Measurements from ENCODE around the gene CYP2D6.
"Not testable (repeated sequence)": the region's sequence is repeated elsewhere in the genome, so short reads cannot be mapped to it uniquely, and the experiment has no call there.

Gene CYP2D6

DNA sequence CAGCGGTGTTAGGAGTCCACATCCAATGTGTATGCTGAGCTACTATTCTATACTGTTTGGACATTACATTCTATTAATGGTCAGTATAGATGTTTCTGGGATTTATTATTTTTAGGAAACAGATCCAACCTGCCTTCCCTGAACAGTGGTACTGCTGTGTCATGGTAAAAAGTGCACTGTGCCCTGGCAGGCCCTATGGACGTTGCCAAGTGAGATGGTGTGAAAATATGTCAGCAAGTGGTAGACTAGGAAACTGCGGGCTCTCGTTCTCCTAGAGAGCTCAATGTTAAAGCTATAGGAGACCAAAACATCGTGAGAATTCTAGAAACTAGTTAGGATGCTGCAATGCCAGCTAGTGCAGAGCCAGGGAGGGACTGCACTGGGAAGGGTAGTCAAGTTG is 26.0 kb upstream of the CYP2D6 start:
- no peak for DNase-seq

DNA sequence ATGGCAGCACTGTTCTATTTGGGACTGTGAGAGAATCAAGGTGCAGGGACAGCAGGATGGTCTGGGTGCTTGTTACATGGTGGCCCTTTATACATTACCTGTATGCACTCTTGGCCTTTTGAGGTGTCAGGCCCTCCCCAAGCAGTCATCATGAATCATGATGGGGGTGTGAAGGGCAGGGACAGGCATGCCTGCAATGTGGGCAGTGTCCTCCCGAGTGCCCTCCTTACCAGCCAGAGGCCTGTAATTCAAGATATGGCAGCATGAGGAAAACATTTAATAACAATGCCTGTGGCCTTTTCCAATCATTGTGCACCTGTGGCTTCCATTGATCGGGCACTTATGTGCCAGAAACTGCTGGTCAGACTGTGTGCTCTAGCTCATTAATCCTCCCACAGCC is 25.5 kb upstream of the CYP2D6 start:
- DNase-seq = no peak

DNA sequence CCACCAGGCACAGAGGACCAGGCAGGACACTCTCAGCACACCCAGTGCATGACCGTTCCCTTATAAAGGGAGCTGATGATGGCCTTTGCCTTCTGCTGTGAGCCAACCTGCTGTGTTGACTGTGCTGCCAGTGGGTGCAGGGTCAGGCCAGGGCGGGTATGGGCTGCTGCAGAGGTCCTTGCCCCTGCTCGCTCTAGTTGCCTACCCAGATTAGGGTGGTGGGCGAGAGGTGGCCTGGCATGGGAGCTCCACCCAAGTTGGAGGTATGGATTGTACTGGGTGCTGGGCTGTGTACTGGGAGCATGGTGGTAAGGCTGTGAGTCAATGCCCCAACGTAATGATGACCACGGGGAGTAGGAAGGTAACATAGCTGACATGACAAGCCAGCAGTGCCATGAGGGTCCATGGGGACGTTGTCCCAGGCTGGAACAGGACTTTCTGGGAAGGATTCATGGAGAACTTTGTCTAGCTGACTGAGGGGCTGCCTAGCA is 24.5 kb upstream of the CYP2D6 start:
- DNase-seq = no peak

DNA sequence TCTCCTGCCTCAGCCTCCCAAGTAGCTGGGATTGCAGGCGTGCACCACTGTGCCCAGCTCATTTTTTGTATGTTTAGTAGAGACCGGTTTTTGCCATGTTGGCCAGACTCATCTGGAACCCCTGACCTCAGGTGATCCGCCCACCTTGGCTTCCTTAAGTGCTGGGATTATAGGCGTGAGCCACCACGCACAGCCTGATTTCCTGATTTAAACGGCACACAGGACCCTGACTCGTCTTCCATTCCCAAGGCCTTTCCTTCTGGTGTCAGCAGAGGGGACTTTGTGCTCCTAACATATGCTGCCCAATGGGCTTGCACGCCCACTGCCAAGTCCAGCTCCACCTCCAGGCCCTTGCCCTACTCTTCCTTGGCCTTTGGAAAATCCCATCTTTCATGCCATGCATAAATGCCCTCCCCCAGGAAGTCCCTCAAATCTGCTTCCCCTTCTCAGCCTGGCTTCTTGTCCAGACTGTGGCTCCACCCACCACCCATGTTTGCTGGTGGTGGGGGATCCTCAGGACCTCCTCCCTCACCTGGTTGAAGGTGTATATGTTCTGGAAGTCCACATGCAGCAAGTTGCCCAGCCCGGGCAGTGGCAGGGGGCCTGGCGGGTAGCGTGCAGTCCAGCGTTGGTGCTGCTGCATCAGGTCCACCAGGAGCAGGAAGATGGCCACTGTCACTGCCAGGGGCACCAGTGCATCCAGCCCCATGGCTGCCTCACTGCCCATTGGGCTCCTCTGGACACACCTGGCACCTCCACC is 23.9 kb upstream of the CYP2D6 start:
- no peak for DNase-seq

DNA sequence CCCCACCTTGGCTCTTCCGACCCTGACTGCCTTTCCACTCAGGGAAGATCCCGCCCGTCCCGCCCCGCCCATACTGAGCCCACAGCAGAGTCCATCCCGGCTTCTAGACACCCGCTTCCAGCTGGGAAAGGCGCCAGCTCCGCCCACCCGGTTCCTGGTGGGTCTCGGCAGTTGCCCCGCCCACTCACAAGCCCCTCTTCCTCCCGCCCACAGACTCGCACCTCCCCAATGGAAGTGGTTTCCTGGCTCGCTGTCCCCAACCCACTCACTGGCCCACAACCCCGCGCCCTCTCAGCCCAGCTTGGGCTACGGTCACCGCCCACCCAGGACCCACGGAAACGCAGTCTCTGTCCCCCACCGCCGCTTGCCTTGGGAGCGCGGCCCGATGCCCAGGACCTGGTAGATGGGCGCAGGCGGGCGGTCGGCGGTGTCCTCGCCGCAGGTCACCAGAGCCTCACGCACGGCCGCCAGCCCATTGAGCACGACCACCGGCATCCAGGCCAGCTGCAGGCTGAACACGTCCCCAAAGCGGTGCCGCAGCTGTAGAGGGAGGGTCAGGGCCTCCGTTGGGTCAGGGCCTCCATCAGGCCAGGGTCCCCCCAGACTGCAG is 22.2 kb upstream of the CYP2D6 start:
- no peak for DNase-seq

DNA sequence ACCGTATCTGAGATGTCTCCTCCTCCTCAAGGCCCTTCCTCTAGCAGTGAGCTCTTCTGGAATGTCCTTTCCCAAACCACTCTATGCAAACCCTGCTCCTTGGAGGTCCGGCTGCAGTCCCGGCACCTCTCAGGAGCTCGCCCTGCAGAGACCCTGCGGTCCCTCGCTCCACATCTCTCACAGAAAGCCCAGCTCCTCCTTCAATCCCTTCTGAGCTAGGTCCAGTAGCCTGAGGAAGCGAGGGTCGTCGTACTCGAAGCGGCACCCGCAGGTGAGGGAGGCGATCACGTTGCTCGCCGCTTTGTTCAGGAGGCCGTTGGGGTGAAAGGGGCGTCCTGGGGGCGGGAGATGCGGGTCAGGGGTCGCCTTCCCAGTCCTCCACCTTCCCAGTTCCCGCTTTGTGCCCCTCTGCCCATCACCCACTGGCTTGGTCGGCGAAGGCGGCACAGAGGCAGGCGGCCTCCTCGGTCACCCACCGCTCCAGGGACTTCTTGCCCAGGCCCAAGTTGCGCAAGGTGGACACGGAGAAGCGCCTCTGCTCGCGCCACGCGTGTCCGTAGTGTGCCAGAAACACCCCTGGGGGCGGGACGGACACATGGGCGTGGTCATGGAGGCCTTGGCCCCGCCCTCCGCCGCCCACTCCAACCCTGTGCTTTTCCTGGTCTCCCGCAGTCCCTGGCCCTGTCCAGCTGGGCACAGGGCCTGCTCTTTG is 21.5 kb upstream of the CYP2D6 start:
- DNase-seq = no peak

DNA sequence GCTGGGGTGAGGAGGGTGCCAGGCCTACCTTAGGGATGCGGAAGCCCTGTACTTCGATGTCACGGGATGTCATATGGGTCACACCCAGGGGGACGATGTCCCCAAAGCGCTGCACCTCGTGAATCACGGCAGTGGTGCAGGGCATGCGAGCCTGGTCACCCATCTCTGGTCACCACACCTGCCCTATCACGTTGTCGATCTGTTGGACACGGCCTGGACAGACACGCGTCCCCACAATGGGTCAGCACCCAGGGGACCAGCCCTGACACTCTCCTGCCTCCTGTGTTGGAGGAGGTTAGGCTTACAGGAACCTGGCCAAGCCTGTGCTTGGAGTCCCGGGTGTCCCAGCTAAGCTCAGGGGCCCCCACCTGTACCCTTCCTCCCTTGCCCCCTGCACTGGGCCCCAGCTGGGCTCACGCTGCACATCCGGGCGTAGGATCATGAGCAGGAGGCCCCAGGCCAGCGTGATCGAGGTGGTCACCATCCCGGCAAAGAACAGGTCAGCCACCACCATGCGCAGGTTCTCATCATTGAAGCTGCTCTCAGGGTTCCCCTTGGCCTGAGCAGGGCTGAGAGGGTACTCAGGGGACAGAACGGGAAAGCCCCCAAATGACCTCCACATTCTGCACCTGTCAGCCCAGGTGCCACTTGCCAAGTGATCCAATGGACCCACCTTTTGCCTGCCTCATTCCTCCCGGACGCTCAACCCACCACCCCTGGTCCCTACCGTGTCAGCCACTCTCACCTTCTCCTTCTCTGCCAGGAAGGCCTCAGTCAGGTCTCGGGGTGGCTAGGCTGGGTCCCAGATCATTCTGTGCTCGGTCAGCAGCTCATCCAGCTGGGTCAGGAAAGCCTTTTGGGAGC is 20.3 kb upstream of the CYP2D6 start:
- DNase-seq = no peak

DNA sequence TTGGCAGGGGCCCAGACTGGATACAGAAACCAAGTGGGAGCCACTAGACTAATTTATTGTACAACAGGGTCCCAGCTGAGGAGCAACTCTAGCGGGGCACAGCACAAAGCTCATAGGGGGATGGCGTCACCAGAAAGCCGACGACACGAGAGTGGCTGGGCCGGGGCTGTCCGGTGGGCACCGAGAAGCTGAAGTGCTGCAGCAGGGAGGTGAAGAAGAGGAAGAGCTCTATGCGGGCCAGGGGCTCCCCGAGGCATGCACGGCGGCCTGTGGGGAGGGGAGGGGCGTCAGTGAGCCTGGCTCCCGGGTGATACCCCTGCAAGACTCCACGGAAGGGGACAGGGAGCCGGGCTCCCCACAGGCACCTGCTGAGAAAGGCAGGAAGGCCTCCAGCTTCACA is 19.2 kb upstream of the CYP2D6 start:
- not testable (repeated sequence) for DNase-seq

DNA sequence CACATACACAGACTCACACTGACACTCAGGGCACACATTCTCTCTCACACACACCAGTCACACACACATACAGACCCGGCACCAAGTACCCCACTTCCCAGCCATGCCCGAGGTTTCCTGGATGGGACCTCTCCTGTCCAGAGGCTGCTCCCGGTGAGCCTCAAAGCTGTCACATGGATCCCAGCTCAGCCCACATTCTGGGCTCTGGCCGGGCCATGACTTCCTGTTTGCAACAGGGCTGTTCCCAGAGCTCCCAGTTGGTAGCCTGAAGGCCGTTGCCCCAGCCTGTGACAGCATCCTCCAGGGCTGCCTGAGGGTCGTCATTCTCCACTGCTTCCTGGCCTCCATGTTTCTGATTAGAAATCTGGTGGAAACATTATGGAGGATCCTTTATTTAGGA is 14.6 kb upstream of the CYP2D6 start:
- DNase-seq = no peak

DNA sequence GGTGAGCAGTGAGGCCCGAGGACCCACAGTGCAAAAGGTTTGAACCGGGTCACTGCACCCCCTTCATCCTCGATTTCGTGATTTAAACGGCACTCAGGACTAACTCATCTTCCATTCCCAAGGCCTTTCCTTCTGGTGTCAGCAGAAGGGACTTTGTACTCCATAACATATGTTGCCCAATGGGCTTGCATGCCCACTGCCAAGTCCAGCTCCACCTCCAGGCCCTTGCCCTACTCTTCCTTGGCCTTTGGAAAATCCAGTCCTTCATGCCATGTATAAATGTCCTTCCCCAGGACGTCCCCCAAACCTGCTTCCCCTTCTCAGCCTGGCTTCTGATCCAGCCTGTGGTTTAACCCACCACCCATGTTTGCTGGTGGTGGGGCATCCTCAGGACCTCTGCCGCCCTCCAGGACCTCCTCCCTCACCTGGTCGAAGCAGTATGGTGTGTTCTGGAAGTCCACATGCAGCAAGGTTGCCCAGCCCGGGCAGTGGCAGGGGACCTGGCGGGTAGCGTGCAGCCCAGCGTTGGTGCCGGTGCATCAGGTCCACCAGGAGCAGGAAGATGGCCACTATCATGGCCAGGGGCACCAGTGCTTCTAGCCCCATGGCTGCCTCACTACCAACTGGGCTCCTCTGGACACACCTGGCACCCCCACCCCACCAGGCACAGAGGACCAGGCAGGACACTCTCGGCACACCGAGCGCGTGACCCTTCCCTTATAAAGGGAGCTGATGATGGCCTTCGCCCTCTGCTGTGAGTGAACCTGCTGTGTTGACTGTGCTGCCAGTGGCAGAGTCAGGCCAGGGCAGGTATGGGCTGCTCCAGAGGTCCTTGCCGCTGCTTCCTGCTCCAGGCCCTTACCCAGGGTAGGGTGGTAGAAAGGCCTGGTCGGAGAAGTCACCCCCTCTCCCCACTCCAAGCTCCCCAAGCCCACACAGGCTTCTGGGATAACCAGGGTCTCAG is 13.5 kb upstream of the CYP2D6 start:
- DNase-seq = not testable (repeated sequence)

DNA sequence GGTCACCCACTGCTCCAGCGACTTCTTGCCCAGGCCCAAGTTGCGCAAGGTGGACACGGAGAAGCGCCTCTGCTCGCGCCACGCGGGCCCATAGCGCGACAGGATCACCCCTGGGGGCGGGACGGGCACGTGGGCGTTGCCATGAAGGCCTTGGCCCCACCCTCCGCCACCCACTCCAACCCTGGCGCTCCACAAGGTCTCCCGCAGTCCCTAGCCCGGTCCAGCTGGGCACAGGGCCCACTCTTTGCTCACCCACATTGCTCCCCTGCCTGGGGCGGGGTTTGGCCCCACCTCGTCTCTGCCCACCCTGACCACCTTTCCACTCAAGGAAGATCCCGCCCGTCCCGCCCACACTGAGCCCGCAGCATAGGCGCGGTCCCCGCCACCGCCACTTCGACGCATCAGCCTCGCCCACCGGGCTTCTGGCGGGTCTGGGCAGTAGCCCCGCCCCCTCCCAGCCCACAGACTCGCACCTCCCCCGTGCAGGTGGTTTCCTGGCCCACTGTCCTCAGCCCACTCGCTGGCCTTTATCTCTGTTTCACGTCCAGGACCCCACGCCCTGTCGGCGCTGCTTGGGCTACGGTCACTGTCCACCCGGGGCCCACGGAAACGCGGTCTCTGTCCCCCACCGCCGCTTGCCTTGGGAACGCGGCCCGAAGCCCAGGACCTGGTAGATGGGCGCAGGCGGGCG is 12.3 kb upstream of the CYP2D6 start:
- no peak for DNase-seq

DNA sequence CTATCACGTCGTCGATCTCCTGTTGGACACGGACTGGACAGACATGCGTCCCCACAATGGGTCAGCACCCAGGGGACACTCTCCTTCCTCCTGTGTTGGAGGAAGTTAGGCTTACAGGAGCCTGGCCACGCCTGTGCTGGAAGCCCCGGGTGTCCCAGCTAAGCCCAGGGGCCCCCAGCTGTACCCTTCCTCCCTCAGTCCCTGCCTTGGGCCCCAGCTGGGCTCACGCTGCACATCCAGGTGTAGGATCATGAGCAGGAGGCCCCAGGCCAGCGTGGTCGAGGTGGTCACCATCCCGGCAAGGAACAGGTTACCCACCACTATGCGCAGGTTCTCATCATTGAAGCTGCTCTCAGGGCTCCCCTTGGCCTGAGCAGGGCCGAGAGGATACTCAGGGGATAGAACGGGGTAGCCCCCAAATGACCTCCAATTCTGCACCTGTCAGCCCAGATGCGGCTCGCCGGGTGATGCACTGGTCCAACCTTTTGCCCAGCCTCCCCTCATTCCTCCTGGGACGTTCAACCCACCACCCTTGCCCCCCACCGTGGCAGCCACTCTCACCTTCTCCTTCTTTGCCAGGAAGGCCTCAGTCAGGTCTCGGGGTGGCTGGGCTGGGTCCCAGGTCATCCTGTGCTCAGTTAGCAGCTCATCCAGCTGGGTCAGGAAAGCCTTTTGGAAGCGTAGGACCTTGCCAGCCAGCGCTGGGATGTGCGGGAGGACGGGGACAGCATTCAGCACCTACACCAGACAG is 10.9 kb upstream of the CYP2D6 start:
- DNase-seq = not testable (repeated sequence)

DNA sequence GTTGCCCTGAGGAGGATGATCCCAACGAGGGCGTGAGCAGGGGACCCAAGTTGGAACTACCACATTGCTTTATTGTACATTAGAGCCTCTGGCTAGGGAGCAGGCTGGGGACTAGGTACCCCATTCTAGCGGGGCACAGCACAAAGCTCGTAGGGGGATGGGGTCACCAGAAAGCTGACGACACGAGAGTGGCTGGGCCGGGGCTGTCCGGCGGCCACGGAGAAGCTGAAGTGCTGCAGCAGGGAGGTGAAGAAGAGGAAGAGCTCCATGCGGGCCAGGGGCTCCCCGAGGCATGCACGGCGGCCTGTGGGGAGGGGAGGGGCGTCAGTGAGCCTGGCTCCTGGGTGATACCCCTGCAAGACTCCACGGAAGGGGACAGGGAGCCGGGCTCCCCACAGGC is 9.5 kb upstream of the CYP2D6 start:
- not testable (repeated sequence) for DNase-seq

DNA sequence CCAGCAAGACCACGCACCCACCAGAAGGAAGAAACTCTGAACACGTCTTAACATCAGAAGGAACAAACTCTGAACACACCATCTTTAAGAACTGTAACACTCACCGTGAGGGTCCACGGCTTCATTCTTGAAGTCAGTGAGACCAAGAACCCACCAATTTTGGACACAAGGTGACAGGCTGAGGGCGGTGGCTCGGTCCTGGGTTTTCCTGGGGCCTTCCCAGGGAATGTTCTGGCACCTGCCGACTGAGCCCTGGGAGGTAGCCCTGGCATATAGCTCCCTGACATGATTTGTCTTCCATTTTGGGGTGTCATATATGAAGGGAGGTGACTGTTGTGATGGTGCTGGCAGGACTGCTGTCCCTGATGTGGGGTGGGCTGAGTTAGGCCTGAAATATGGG is 8.9 kb upstream of the CYP2D6 start:
- not testable (repeated sequence) for DNase-seq

DNA sequence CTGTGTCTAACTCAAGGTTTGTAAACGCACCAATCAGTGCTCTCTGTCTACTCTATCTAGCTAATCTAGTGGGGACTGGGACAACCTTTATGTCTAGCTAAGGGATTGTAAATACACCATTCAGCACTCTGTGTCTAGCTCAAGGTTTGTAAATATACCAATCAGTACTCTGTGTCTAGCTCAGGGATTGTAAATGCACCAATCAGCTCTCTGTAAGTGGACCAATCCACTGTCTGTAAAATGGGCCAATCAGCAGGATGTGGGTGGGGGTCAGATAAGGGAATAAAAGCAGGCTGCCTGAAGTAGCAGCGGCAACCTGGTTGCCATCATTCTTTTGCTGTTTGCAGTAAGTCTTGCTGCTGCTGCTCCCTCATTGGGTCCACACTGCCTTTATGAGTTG is 8.4 kb upstream of the CYP2D6 start:
- no peak for DNase-seq

DNA sequence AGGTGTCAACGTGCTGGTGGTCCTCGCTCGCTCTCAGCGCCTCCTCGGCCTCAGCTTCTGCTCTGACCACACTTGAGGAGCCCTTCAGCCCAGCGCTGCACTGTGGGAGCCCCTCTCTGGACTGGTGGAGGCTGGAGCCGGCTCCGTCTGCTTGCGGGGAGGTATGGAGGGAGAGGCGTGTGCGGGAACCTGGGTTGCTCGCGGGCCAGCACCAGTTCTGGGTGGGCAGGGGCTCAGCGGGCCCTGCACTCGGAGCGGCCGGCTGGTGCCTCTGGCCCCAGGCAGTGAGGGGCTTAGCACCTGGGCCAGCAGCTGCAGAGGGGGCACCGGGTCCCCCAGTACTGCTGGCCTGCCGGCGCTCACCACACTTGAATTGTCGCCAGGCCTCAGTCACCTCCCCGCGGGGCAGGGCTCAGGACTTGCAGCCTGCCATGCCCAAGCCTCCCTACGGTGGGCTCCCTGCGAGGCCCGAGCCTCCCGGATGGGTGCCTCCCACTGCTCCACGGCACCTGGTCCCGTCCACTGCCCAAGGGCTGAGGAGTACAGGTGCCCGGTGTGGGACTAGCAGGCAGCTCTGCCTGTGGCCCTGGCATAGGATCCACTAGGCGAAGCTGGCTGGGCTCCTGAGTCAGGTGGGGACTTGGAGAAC is 7.6 kb upstream of the CYP2D6 start:
- DNase-seq = no peak

DNA sequence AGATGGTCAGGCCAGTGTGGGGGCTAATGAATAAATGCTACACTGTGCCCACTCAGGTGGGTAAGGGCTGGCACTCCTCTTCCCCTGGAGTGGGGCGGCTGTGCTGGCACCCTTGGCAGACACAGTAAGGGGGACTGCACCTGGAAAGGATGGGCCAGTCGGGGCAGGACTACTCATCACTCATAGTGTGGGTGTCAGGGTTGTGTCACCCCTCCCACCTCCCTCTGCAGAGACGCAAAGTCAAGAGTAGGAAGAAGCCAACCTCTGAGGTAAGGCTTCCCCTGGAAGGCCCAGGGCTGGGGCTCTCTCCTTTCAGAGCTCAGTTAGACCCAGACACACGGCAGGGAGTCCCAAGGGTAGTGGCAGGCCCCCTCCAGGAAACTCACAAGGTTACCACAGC is 5.1 kb upstream of the CYP2D6 start:
- DNase-seq = not testable (repeated sequence)

DNA sequence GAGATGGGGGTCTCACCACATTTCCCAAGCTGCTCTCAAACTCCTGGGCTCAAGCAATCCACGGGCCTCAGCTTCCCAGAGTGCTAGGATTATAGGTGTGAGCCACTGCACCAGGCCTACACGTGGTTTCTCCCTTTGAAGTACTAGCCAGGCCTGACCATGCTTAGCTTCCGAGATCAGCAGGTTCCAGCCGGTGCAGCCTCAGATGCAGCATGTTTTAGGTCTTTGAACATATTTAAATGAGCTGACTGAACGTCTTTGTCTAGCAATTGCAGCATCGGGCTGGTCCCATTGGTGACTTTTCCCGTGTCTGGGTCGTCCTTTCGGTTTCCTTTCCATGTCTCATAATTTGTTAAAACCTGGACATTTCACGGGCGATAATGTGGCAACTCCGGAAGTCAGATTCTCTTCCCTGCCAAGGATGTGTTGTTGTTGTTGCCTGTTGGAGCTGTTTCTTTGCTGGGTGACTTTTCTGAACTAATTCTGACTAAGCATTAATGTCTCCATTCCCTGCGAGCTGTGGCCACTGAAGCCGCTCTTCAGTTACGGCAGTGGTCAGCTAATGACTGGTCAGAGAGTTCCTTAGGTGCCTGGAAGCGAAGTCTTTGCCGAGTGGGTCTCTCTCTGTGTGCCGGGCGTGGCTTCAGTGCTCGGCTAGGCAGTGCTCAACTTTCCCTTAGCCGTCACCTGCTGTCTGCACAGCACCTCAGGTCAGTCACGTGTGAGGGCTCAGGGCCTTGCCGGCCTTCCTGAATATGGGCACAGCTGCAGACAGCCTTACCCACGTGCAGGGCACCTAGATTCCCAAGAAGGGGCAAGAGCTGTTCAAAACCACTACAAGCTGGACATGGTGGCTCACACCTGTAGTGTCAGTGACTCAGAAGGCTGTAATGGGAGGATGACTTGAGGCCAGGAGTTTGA is 3.8 kb upstream of the CYP2D6 start:
- DNase-seq = no peak

DNA sequence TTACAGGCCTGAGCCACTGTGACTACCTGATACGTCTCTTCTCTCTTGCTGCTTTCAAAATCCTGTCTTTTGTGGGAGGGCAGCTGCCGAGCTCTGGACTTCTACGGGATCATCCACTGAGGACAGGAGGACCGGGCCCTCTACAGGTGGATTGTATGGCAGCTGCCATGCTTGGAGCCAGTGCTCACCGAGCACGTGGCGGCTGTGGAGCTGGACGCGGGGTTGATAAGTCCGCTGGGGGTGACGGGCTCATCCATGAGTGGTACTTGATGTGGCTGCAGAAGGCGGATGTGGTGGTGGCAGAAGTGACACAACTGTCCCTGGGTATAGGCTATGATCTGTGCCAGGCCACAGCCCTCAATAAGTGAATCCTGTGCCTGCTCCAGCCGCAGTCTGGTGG is 1.8 kb upstream of the CYP2D6 start:
- no peak for DNase-seq

Data from NCI-H524 (cell line).